ENCODE data around the gene TP53I13.
"Not testable (repeated sequence)": the region's sequence is repeated elsewhere in the genome, so short reads cannot be mapped to it uniquely, and the experiment has no call there.

The TP53I13 gene, protein sequence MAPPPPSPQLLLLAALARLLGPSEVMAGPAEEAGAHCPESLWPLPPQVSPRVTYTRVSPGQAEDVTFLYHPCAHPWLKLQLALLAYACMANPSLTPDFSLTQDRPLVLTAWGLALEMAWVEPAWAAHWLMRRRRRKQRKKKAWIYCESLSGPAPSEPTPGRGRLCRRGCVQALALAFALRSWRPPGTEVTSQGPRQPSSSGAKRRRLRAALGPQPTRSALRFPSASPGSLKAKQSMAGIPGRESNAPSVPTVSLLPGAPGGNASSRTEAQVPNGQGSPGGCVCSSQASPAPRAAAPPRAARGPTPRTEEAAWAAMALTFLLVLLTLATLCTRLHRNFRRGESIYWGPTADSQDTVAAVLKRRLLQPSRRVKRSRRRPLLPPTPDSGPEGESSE

DNA sequence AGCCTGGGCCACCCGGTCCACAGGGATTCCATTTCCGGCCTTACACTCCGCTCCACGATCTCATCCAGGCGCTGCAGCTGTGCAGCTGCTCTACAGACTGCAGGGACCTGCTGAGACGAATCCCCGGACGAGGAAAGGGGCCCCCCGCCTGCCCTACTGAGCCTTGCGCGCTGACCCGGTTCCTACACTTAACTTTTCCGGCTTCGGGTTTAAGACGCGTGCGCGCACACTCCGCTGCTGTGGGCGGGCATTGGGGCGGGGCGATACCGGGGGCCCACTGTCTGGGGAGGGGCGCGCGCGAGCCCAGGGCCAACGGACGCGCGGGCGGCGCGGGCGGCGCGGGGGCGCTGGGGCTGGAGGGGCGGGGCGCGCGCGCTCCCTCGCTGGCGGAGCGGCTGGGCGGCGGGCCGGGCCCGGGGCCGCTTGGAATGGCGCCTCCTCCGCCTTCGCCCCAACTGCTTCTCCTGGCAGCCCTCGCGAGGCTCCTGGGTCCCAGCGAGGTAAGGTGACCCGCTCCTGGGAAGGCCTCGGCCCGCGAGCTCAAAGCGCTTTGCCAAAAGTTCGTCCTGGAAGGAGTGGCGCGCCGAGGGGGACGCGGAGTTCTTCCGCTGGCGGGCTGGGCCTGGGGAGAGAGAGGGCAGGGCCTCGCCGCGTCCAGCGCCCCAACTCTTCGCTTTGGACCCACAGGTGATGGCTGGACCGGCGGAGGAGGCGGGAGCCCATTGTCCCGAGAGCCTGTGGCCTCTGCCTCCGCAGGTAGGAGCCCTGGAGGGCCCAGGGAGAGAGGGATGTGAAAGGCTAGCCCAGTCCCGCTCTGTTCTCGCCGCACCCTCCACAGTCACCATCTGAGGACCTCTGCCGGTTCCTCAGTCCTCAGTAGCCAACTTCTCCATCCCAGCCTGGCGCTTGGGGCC is at the start of gene TP53I13:
TSS of gene TP53I13 (plus strand) at position 371 of the 914 bp plus-strand sequence. CDS start at position 429, 58 bp downstream.
- DNase-seq: peak; percentile 91

DNA sequence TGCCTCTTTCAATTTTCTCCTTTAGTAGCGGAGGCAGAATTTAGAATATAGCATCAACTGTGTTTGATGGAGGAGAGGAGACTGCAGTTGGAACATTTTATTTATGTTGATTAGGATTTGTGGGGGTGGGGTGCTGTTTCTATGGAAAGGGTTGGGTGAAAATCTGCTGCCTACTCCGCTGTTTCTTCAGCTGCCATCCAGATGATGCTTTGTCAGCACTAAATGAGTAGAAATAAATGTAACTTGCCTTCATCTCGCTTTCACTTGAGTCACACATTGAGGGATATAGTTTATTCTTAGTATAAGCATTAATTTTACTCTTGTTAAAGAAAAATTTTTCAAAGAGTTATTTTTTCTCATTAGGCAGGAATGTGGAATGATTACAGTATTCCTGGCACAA is 43.8 kb upstream of the TP53I13 start:
- DNase-seq: no peak

DNA sequence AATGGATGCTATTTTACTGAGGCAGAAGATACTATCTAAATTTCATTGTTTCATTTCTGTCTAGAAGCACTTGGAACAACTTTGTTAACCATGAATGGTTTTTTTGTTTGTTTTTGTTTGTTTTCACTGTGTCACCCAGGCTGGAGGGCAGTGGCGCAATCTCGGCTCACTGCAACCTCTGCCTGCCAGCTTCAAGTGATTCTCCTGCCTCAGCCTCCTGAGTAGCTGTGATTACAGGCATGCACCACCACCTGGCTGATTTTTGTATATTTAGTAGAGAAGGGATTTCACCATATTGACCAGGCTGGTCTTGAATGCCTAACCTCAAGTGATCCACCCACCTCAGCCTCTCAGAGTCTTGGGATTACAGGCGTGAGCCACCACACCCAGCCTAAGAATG is 42.2 kb upstream of the TP53I13 start:
- DNase-seq: no peak

DNA sequence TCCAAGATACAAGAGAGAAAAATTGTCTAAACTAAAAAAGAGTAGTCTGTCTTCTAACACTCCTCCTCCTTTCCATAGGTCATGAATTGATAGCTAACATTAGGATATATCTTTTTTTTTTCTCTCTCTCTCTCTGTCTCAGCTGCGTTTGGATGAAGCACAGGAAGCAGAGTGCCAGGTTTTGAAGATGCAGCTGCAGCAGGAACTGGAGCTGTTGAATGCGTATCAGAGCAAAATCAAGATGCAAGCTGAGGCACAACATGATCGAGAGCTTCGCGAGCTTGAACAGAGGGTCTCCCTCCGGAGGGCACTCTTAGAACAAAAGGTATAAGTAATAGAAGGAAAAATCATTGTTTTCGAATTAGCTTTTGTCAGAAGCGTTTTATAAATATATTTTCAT is 34.5 kb upstream of the TP53I13 start:
- DNase-seq: no peak

DNA sequence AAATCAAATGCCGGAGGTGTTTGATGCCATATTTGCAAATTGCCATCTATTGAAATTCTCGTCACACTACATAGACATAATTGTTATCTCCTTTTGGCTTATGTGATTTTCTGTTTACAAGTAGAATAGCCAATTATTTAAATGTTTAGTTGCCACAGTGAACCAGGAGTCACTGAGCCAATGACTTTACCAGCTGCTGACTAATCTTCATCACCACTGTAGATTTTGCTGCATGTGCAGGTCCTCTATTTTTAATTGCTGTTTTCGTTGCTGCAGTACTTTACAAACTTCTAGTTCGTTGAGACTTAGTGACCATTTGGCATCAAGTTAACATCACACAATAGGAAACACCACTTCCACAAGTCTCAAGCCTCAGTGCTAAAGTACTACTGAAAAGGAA is 24.4 kb upstream of the TP53I13 start:
- no peak for DNase-seq

DNA sequence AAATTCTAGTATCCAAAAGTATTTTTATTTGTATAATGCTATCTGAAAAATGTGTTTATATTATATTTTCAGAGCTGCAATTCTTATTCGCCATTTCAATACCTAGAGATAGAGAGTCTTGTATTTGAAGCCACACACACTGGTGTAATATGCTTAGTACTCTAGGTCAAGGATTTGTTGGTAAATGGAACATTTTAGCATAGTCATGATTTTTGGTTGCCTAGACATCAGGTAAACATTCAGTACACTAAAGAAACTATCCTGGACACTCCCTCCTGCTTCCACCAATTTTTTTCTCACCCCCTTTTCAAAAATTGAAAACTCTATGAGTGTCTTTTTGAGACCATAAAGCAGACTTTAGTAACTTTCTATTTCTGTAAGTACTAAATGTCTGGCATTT is 22.4 kb upstream of the TP53I13 start:
- no peak for DNase-seq

DNA sequence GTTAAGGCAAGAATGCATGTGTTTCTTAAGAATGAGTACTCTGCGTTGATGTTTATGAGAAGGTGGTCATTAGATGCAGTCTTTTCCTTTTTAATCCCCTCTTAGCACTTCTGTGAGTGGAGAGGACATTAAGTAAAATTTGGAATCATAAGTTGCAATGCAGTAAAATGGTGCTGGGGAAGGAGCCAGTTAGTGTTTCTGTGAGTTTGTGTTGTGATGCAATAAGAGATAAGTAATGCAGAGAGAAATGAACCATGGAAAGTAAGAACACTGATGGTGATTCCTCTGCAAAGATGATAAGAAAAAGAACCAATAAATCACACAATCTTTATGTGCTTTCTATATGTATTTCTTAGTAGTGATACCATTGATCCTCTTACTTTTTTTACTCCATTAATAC is 21.7 kb upstream of the TP53I13 start:
- no peak for DNase-seq

DNA sequence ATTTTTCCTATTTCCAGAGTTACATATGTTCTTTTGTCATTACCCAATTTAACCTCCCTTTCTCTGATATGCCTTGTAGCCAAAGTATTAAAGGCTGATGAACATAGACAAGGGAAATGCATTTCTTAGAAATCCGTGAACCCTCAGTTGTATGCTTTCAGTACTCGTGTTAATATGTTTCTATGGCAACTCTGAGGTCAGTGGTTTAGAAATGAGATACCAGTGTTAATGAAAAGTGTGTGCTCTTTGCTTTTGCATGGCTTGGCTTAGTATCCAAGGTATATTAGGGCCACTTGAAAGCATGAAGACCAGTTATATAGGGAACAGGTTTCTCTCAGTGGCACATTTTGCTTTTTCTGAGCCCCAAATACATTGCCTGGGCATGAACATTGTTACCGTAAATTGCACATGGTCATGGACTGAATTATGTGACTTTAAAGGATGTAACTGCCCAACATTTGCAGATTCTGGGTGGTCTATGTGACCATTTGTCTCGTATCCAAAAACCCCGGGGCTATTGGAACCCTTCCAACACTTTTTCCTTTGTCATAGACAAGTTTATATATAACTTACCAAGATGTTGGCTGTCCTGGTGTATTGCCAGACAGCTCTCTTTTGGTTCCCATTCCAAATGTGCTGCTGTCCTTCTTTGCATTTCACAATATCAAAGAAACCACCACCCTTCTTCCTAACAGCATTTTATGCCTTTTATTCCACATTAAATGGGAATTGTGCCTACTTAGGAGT is 19.2 kb upstream of the TP53I13 start:
- no peak for DNase-seq

DNA sequence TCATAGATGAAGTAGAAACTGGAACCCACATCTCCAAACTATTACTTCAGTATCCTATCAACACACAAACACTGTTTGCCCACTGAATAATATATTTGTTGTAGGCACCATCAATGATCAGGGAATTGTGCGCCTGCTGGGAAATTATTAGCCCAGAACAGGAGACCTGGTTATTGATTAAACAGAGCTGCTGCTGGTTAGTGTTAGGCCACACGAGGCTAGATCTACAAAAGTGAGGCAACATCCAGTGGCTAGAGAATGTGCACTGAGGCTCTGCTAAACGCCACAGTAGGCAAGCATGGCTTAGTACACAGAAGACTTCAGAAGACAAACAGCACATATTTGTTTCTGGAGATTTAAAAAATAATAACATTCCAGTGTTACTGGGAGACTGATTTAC is 12.7 kb upstream of the TP53I13 start:
- DNase-seq: no peak

DNA sequence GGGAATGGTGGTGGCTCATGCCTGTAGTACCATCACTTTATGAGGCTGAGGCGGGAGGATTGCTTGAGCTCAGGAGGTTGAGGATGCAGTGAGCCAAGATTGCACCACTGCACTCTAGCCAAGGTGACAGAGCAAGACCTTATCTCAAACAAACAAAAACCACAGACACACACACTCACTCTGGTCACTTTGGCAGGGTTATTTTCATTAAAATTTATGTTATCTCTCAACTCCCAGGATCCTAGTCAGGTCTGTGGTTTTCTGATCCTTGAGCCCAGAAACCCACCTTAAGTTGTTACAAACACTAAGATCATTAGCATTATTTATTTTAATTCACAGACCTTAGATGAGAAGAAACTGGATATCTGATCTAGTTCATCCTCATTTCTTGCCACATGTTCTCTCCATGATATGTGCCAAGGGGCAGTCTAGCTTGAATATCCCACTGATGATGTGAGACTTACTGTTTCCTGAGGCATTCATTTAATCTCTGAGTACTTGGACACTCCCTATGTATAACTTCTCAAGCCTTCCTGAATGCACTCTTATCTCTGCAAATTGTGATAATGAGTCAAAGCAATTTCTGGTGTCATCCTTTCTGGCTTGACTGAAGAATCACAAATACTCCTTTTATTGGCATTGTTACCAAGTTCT is 11.3 kb upstream of the TP53I13 start:
- no peak for DNase-seq

DNA sequence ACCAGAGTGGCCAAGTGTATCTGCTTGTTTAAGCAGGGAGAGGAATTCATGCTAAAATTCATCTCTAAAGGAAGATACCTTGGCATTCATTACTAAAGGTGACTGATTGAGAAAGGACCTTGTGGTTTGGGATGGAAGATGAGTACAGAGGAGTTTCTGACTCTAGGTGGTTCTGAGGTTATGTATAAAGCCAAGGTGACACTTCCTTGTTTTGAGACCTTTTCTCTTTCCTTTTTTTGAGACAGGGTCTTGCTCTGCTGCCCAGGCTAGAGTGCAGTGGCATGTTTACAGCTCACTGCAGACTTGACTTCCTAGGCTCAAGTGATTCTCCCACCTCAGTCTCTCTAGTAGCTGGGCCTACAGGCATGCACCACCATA is 10.8 kb upstream of the TP53I13 start:
- no peak for DNase-seq

DNA sequence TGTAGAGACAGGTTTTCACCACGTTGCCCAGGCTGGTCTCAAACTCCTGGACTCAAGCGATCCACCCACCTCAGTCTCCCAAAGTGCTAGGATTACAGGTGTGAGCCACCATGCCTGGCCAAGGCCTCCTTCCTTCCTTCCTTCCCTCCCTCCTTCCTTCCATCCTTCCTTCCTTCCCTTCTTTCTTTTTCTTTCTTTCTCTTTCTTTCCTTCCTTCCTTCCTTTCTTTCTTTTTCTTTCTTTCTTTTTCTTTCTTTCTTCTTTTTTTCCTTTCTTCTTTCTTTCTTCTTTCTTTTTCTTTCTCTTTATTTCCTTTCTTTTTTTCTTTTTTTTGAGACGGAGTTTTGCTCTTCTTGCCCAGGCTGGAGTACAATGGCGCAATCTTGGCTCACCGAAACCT is 10.4 kb upstream of the TP53I13 start:
- not testable (repeated sequence) for DNase-seq

DNA sequence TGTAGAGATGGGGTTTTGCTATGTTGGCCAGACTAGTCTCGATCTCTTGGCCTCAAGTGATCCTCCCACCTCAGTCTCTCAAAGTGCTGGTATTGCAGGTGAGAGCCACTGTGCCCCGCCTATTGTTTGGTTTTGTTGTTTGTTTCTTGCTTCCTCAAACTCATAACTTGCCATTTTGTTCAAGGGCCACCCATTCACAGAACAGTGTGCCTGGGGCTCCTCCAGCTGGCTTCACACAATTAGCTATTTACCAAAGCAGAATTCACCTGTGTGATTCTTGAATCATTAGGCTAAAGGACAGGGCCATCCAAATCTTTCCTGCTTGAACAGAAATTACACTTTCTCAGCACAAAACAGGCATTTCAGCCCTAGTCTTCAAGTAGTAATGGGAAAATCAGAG is 8.9 kb upstream of the TP53I13 start:
- DNase-seq: no peak

DNA sequence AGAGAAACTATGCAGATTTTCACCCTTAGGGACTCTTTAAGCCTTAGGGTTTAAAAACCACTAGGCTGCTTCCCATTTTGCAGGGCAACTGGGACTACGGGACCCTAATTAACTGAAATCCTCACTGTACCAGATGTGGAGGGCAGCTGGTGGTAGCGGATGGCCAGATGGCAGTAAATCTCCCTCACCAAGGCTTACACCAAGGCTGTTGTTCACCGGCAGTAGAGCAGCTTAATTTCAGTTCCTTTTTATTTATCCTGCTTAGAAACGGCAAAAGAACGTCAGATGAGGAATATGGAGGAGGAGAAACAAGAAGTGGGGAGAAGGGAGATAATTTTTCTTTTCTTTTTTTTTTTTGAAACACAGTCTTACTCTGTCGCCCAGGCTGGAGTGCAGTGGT is 8.2 kb upstream of the TP53I13 start:
- peak; percentile 43 for DNase-seq

DNA sequence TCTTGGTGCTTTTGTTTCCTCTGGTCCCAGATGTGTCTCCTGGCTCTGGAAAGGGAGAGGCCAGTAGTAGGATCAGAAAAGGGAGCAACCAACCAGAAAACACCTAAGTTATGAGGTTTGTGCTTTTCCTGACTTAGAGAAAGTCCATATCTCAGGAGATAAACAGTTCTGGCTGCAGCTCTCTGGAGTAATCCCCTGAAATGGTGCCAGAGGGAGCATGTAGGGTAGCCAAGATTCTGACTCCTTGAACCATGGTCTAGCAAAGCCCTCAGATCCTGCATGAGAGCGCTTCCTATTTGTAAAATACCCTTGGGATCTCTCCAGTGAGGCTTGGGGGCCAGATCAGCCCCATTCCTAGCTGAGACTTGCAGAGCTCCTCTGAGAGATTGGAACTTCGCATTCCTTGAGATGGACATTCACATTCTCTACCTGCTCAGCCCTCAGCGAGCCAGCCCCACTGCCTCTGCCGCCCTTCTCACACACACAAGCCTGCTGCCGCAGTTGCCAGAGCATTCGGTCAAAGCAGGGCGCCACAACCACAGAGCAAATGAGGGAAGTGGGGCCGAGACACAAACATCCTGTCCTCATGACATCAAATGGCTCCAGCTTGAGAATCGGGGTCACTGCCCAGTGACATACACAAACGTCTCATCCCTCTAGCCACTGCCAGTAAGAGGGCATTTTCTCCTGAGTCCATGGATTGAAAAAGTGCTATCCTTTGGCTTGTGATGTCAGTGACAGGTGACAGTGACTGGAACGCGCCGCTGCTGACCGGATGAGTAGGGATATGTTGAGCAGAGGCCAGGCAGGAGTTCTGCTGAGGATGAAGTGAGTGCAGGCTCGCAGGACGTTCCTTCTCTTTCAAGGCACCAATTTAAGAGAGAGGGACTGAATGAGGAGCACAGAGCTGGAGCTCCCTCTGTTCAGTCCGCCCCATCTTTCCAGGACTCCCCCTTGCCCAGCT is 6.7 kb upstream of the TP53I13 start:
- DNase-seq: no peak

DNA sequence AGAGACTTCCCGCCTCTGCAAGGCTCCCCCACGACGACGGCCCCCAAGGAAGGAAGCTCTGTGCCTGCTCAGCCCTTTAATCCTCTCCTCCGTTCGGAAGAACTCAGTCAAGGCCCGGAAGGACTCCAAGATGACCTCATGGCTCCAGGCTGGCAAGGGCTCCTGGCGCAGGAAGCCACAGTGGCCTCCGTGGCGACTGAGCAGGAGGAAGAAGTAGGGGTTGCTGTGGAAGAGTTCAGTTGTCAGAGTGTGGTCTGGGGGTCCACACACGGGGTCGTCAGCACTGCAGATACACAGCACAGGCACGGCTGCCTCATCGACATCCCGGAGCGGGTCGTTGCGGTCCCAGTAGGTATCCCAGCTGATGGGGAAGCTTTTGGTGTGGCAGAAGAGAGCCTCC is 5.9 kb upstream of the TP53I13 start:
- no peak for DNase-seq

DNA sequence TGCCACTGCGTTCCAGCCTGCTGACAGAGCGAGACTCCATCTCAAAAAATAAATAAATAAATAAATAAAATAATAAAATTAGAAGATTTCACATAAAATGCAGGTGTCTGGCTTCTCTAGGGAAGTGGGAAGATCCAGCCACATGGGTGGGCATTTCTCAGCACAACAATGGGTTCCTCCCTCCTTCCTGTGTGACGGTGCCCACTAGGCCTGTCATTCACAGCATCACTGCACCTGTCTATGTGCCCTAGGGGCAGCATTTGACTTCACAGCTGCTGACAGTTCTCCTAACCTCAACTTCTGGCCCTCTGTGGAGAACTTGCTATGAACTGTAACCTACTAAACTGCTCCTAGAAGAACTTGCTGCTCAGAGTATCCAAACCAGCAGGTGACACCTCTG is 4.7 kb upstream of the TP53I13 start:
- DNase-seq: no peak

DNA sequence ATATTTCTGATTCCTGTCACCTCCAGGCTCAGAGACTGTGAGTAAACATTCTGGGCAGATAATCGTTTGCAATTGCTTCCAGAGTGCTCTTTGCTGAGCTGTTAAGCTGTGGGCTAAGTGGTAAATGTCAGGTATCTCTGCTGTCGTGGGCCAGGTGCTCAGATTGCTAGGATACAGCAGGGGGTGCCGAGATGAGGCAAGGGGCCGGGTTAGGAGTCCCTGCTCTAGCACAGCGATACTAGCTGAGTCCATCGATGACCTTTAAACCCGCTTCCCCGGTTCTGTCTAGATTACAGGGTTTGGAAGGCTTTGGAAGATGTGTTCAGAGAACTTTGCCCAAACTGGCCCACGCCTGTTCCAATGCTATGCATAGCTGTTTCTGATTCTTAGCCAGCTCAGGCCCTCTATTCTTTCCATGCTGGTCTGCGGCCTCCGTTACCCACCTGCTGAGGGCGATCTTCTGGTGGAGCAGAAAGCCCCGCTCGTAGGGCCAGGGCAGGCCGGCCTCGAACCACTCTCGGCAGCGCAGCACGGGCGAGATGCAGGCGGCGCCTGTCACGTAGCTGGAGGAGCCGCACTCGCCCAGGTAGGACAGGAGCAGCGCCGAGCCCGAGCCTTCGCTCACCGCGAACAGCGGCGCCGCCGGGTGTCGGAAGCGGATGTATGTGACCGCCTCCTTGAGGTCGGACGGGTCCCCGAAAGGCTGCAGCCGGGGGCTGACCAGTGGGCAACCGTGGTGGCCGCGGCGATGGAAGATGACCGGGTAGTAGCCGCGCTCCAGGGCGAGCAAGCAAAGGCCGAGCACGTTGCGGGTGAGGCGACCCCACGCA is 2.6 kb upstream of the TP53I13 start:
- DNase-seq: peak; percentile 56

DNA sequence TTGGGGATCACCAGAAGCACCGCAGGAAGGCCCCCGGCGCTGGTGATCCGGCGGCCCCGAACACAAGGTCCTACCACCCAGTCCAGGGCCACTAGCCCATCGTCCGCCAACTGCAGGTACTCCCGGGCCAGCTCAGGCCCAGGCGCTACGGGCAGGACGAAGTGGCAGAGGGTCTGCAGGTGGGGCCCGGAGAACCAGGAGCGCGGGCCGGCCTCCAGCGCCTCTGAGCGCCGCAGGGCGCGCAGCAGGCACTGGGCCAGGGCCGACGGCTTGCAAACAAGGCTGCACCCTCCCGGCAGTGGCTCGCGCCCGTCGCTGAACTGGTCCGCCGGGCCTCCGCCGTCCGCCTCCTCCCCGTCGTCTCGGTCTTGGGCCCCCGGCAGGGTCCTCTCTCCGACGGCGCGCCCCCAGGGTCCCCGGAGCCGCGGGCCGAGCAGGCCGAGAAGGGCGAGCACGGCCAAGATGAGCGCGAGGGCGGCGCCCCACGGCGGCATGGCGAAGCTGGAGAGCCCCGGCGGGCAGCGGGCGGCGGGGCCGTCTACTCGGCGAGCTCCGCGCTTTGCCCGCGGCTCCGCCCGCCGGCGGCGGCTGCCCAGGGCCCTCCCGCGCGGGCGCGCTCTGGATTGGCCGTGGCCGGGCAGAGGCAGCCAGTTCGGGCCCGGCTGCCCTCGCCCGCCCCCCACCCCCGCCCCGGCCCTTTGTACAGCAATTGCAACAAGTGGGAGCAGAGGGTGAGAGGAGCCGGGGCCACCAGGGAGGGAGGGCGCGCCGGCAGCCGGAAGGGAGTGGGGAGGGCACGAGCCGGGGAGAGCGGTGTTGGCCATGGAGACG is 1.8 kb upstream of the TP53I13 start, which contains the start of gene ABHD15:
TSS of gene ABHD15 (minus strand) at position 565 of the 831 bp plus-strand sequence. CDS start at position 494, 71 bp downstream.
- peak; percentile 40 for DNase-seq

DNA sequence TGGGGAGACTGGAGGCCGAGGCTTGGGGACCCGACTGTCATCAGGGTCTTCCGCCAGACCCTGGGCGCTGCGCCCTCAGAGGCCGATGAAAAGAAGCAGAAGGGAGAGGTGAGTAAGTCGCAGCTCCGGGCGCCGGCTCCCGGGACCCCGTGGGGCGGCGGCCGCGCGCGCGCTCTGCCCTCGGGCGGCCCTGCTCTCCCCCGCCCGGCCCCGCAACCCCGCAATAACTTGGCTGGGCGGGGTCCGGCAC is 1.3 kb upstream of the TP53I13 start:
- no peak for DNase-seq
